IMR-90 (cell line): ENCODE measurements around the gene PPM1F. TPM values are rescaled to one million over a fixed set of nuclear protein-coding genes. Genes with fewer than 3 reads are reported as not detected.

Experiments
- ATAC-seq: fragments of 200-7000 bp; cut with Tn5 transposase; 2 replicates; pipeline ENCODE4 v1.9.1; 2020; ENCODE audit warnings: low read depth, mild to moderate bottlenecking, moderate library complexity
- BruUV-seq: library from RNA; stranded (reverse); fragments of 400-500 nt; replicated peaks from 2 replicates; lab custom pipeline; 2021; lab: Mats Ljungman, UMichigan
- CTCF ChIA-PET: fragments of 300-600 bp; formaldehyde crosslinking; extraction: SDS; loops from one replicate; lab custom pipeline; 2021; ENCODE audit warnings: antibody characterized with exemption; lab: Yijun Ruan, JAX
- POLR2A ChIA-PET: fragments of 300-600 bp; sonication (Branson Sonifier 250); formaldehyde crosslinking; loops from one replicate; lab custom pipeline; 2022; ENCODE audit warnings: antibody characterized with exemption; ENCODE audit not compliant: unreplicated experiment; lab: Charles Lee
- DNase-seq: peaks from one replicate; pipeline ENCODE4 v3.0.0; 2013
- H2AFZ ChIP-seq: replicated peaks from 2 replicates; pipeline ENCODE3; 2013; ENCODE audit warnings: low read length, mild to moderate bottlenecking; ENCODE audit not compliant: poor library complexity
- H2AK5ac ChIP-seq: 2 replicates; pipeline ENCODE4 v1.6.1; 2013; ENCODE audit warnings: low read depth, low read length, inconsistent platforms
- H2AK9ac ChIP-seq: replicated peaks from 2 replicates; pipeline ENCODE3; 2013; ENCODE audit warnings: mild to moderate bottlenecking, low read depth, low read length, moderate library complexity; ENCODE audit not compliant: poor library complexity
- H2BK120ac ChIP-seq: 2 replicates; pipeline ENCODE4 v1.6.1; 2013; ENCODE audit warnings: low read depth, low read length, inconsistent platforms
- H2BK15ac ChIP-seq: 3 replicates; pipeline ENCODE4 v1.6.1; 2013; ENCODE audit warnings: low read depth, low read length, inconsistent platforms
- H2BK20ac ChIP-seq: 2 replicates; pipeline ENCODE4 v1.6.1; 2013; ENCODE audit warnings: low read depth, mild to moderate bottlenecking, inconsistent platforms, low read length, moderate library complexity
- H2BK5ac ChIP-seq: 2 replicates; pipeline ENCODE4 v1.6.1; 2013; ENCODE audit warnings: mild to moderate bottlenecking, low read depth, low read length, inconsistent platforms; ENCODE audit not compliant: poor library complexity, severe bottlenecking
- H3K14ac ChIP-seq: replicated peaks from 2 replicates; pipeline ENCODE4 v1.6.1; 2013; ENCODE audit warnings: low read depth, low read length, inconsistent platforms
- H3K18ac ChIP-seq: 2 replicates; pipeline ENCODE4 v1.6.1; 2013; ENCODE audit warnings: low read depth, low read length, control low read depth
- H3K23ac ChIP-seq: 2 replicates; pipeline ENCODE4 v1.6.1; 2013; ENCODE audit warnings: low read depth, low read length, inconsistent platforms
- H3K27ac ChIP-seq: 2 replicates; pipeline ENCODE4 v1.5.1; 2013; ENCODE audit warnings: mild to moderate bottlenecking, control low read depth, low read length; ENCODE audit not compliant: insufficient read depth
- H3K27me3 ChIP-seq: 2 replicates; pipeline ENCODE4 v1.6.1; 2013; ENCODE audit warnings: low read length; ENCODE audit not compliant: control insufficient read depth, insufficient read depth
- H3K36me3 ChIP-seq: 2 replicates; pipeline ENCODE4 v1.6.1; 2013; ENCODE audit warnings: low read length, mixed read lengths; ENCODE audit not compliant: control insufficient read depth, insufficient read depth
- H3K4ac ChIP-seq: 2 replicates; pipeline ENCODE4 v1.6.1; 2013; ENCODE audit warnings: low read depth, low read length, inconsistent platforms
- H3K4me1 ChIP-seq: 2 replicates; pipeline ENCODE4 v1.6.1; 2013; ENCODE audit warnings: low read length, mixed read lengths; ENCODE audit not compliant: control insufficient read depth, insufficient read depth
- H3K4me2 ChIP-seq: 2 replicates; pipeline ENCODE4 v1.6.1; 2013; ENCODE audit warnings: low read depth, mild to moderate bottlenecking, control low read depth, low read length, moderate library complexity
- H3K4me3 ChIP-seq: 2 replicates; pipeline ENCODE4 v1.5.1; 2013; ENCODE audit warnings: low read depth, mild to moderate bottlenecking, control low read depth, low read length, moderate library complexity; ENCODE audit not compliant: insufficient read depth
- H3K56ac ChIP-seq: 2 replicates; pipeline ENCODE4 v1.6.1; 2013; ENCODE audit warnings: low read length, inconsistent platforms; ENCODE audit not compliant: insufficient read depth; ENCODE audit errors: extremely low read depth
- H3K79me1 ChIP-seq, 2 experiments: 2 replicates each; pipeline ENCODE4 v1.6.1; 2013; ENCODE audit warnings: low read length in 2 of 2, inconsistent platforms in 1 of 2, low read depth in 1 of 2
- H3K9ac ChIP-seq: 2 replicates; pipeline ENCODE4 v1.6.1; 2013; ENCODE audit warnings: low read depth, low read length, control low read depth
- H3K9me1 ChIP-seq: 2 replicates; pipeline ENCODE4 v1.6.1; 2013; ENCODE audit warnings: low read length, inconsistent platforms; ENCODE audit not compliant: insufficient read depth
- H3K9me3 ChIP-seq: 2 replicates; pipeline ENCODE4 v1.6.1; 2013; ENCODE audit warnings: low read length; ENCODE audit not compliant: control insufficient read depth, insufficient read depth
- H4K20me1 ChIP-seq: 2 replicates; pipeline ENCODE4 v1.6.1; 2013; ENCODE audit warnings: low read length, inconsistent platforms; ENCODE audit not compliant: insufficient read depth
- H4K5ac ChIP-seq: 2 replicates; pipeline ENCODE4 v1.6.1; 2013; ENCODE audit warnings: mild to moderate bottlenecking, low read depth, low read length, control low read depth
- H4K8ac ChIP-seq, 2 experiments: 2 replicates each; pipeline ENCODE4 v1.6.1; 2013; ENCODE audit warnings: low read depth in 2 of 2, low read length in 2 of 2, control low read depth in 1 of 2, inconsistent platforms in 1 of 2
- H4K91ac ChIP-seq: 2 replicates; pipeline ENCODE4 v1.6.1; 2013; ENCODE audit warnings: low read depth, low read length, inconsistent platforms; ENCODE audit not compliant: insufficient read depth
- CEBPB ChIP-seq: IDR thresholded peaks from 2 replicates; pipeline ENCODE4 v1.6.1; 2012; ENCODE audit warnings: low read depth, low read length, improper control_type of control experiment
- CHD1 ChIP-seq: IDR thresholded peaks from 2 replicates; pipeline ENCODE4 v1.6.1; 2012; ENCODE audit warnings: low read depth, low read length, improper control_type of control experiment
- ELK1 ChIP-seq: fragments of 150-350 bp; IDR thresholded peaks from 2 replicates; pipeline ENCODE4 v1.6.1; 2016; ENCODE audit warnings: low read depth, mild to moderate bottlenecking, low read length, moderate library complexity, borderline replicate concordance
- FOS ChIP-seq: fragments of 150-350 bp; IDR thresholded peaks from 2 replicates; pipeline ENCODE4 v1.6.1; 2016; ENCODE audit warnings: low read depth, low read length
- POLR2A ChIP-seq: IDR thresholded peaks from 2 replicates; pipeline ENCODE4 v1.6.1; 2012; ENCODE audit warnings: mild to moderate bottlenecking, low read depth, low read length
- RFX5 ChIP-seq: IDR thresholded peaks from 2 replicates; pipeline ENCODE4 v1.8.0; 2012; ENCODE audit warnings: low read depth, mild to moderate bottlenecking, low read length, moderate library complexity
- WGBS, 2 experiments: methylation state at CpG; one replicate each; pipeline versions ENCODE4 v1.1.5 to v1.1.7; 2013; ENCODE audit warnings: missing lambda C conversion rate in 2 of 2; ENCODE audit not compliant: insufficient read length in 1 of 2; ENCODE audit errors: extremely low coverage in 2 of 2; 5-methylcytosine and 5-hydroxymethylcytosine counted together
- dilution Hi-C: fragments of 300-500 bp; cut with HindIII; formaldehyde crosslinking; loops from one replicate; pipeline ENCODE4 v1.14.3; 2018; ENCODE audit warnings: low sequenced_read_pairs; ENCODE audit not compliant: unreplicated experiment
- in situ Hi-C: fragments of 300-500 bp; cut with MboI; formaldehyde crosslinking; loops from 3 replicates; pipeline ENCODE4 v1.14.3; 2019; ENCODE audit warnings: low sequenced_read_pairs, inconsistent platforms, mixed read lengths
- intact Hi-C: fragments of 100-400 bp; cut with micrococcal nuclease; formaldehyde crosslinking; loops from 2 replicates; pipeline ENCODE4 v1.10.0; 2022
- polyA plus RNA-seq, 3 experiments: library from polyadenylated mRNA; depleted of rRNA; stranded (reverse); fragments of >200 nt; gene quantifications; 2 replicates each; pipeline ENCODE4 v1.2.3, GENCODE V29; 2012; ENCODE audit warnings: low replicate concordance in 1 of 3
- total RNA-seq: library from RNA; depleted of rRNA; stranded (reverse); fragments of >200 nt; gene quantifications from 2 replicates; pipeline ENCODE4 v1.2.3, GENCODE V29; 2012

PPM1F gene
- total and polyA plus RNA-seq, 2 of the 4 experiments (the other 2 are of a cell fraction) = 20.8 to 30.3 TPM

DNA sequence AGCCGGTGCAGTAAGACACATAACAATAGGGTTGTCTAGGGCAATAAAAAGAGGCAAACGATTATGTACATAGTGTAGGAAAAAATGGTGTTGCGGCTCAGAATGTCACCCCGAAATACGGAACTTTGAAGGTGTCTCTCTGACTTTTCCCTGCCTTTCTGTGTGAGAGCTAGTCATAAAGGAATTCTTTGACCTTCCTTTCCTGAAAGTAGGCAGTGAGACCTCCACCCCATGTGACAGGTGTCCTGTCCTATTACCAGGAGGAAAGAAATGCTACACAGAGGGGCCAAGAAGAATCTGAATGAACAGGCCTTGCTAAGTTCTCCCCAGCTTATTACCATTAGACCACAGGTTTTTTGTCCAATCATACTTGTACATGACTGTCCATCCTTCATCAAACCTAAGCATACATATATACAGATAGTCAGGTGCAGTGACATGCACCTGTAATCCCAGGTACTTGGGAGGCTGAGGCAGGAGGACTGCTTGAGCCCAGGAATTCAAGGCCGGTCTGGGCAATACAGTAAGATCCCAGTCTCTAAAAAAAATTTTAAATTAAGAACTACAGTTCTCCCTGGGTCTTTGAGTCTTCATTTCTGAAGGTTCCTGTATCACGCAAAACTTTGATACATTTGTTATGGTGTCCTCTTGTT, 46.1 kb upstream of the PPM1F start:
- TF ChIP-seq FOS = no peak
- TF ChIP-seq CHD1 = no peak
- no peak for TF ChIP-seq POLR2A
- TF ChIP-seq CEBPB = no peak
- no peak for TF ChIP-seq ELK1
- no peak for TF ChIP-seq RFX5

More for the DNA sequence above, 46.1 kb upstream of the PPM1F start:
- H3K14ac ChIP-seq = no peak overlapping the region
- H3K9me3 ChIP-seq = no peaks in the 10 kb centered on the region
- H3K4ac ChIP-seq = no peak overlapping the region
- H2BK20ac ChIP-seq = no peak overlapping the region
- H4K5ac ChIP-seq = no peak overlapping the region
- peaks cover 48% of the 10 kb centered on the region for H3K27me3 ChIP-seq
- no peaks in the 10 kb centered on the region for H3K79me1 ChIP-seq
- H4K91ac ChIP-seq = no peak overlapping the region
- H3K9ac ChIP-seq = no peak overlapping the region
- H4K8ac ChIP-seq = no peak overlapping the region
- CTCF ChIA-PET = interaction anchor here (1.0 kb wide), 1 partner anchor 26 kb away, joined by 3 read pairs; no protein-coding TSS in a partner anchor
- no peak overlapping the region for H3K18ac ChIP-seq
- DNase-seq = no peak
- POLR2A ChIA-PET = no interaction called here
- dilution Hi-C loops (no loop called here), in situ Hi-C loops (no loop called here), intact Hi-C loops (no loop called here)
- no peak overlapping the region for H2AFZ ChIP-seq
- H2BK5ac ChIP-seq = no peak overlapping the region
- no peak overlapping the region for H3K27ac ChIP-seq
- no peak for ATAC-seq
- no peaks in the 10 kb centered on the region for H3K9me1 ChIP-seq
- H3K4me1 ChIP-seq = no peaks in the 10 kb centered on the region
- no peak overlapping the region for H3K4me3 ChIP-seq
- H2AK9ac ChIP-seq = no peak overlapping the region
- no peaks in the 10 kb centered on the region for H4K20me1 ChIP-seq
- no peak overlapping the region for H3K56ac ChIP-seq
- no peaks in the 10 kb centered on the region for H3K36me3 ChIP-seq
- no peak overlapping the region for H3K23ac ChIP-seq
- no peak overlapping the region for H2AK5ac ChIP-seq
- H2BK120ac ChIP-seq = no peak overlapping the region
- no peak overlapping the region for H3K4me2 ChIP-seq
- 33% methylated on average over 1 of the region's 7 CpGs; no CpG with 5 or more reads in 1 of the 2 experiments for WGBS, 2 experiments
- BruUV-seq = no TSS peak
- H2BK15ac ChIP-seq = no peak overlapping the region
